ENCODE measurements around the gene UBE2F. TPM values are rescaled to one million over a fixed set of nuclear protein-coding genes. Genes with fewer than 3 reads are reported as not detected.

Gene UBE2F
- total and polyA plus RNA-seq, 2 of the 13 experiments (the other 11 are each of a cell fraction or from before 2014, with no cell fraction given), result 35.4 to 73.1 TPM

- ChIA-PET CTCF (ENCODE audit: low intra/inter-chr PET ratio, low total read pairs) (no interaction called here), POLR2A (interaction anchor here (0.8 kb wide), 1 partner anchor 15 kb away, joined by 3 read pairs; the partner anchor contains the start of gene SCLY)
- BruUV-seq (replicated peaks), result no TSS peak
These were observed 108.6 kb downstream of the UBE2F start for GRCh38 chr2:238075397-238075796.

More at GRCh38 chr2:238075397-238075796, 108.6 kb downstream of the UBE2F start:
- in situ Hi-C loops (cut with HindIII; ENCODE audit: extremely low pct_ligation_motif_present, low pct_unique_long_range_greater_than_20kb) (no loop called here), intact Hi-C loops (cut with micrococcal nuclease; ENCODE audit: unreplicated experiment) (no loop called here)
- DNase-seq (ENCODE audit: low spot score), result no peak
- Histone ChIP-seq H3K4me3 (replicated peaks in 1 of 3; ENCODE audit: insufficient read depth in 1 of 3, low read depth in 2 of 3, low read length in 3 of 3) (no peak overlapping the region), H3K4me2 (ENCODE audit: low read depth, low read length) (no peak overlapping the region), H3K4me1 (ENCODE audit: insufficient read depth, low read length) (peaks cover 43% of the 10 kb centered on the region), H3K79me2 (ENCODE audit: insufficient read depth, low read length) (peaks cover 8% of the 10 kb centered on the region), H3K27ac (ENCODE audit: extremely low read length, insufficient read depth, low read length) (no peak overlapping the region), H3K36me3 (replicated peaks in 1 of 2; ENCODE audit: control insufficient read depth in 1 of 2, insufficient read depth in 2 of 2, low read length in 2 of 2) (peaks cover 4 to 32% of the 10 kb centered on the region in 2 experiments; a peak in 4 of 5 replicates), H2AFZ (ENCODE audit: low read length) (no peak overlapping the region), H3K9ac (ENCODE audit: insufficient read depth, low read depth, low read length) (no peak overlapping the region), H4K20me1 (ENCODE audit: insufficient read depth, low read length) (no peaks in the 10 kb centered on the region), H3K27me3 (ENCODE audit: control insufficient read depth in 1 of 2, insufficient read depth in 2 of 2, low read length in 2 of 2) (no peaks in the 10 kb centered on the region), H3K9me3 (ENCODE audit: low read length) (peaks cover 4% of the 10 kb centered on the region; the same call in 1 of the 2 replicates)
- ATAC-seq, result no peak
- TF ChIP-seq ZBTB3 (CRISPR knock-in tag; IDR thresholded peaks at IDR 0.05; ENCODE audit: borderline replicate concordance, low read depth) (no peak), PCBP1 (IDR thresholded peaks at IDR 0.05; ENCODE audit: borderline replicate concordance, low read depth, low read length) (no peak), HNRNPH1 (optimal IDR thresholded peaks at IDR 0.05; ENCODE audit: low read depth, low read length) (no peak), FOXO4 (CRISPR knock-in tag; conservative IDR thresholded peaks at IDR 0.05) (no peak), GMEB2 (CRISPR knock-in tag; IDR thresholded peaks at IDR 0.05; ENCODE audit: low read depth) (no peak), ZNF891 (CRISPR knock-in tag; IDR thresholded peaks at IDR 0.05) (no peak), ZFP1 (CRISPR knock-in tag; IDR thresholded peaks at IDR 0.05) (no peak), SRF (IDR thresholded peaks at IDR 0.05; ENCODE audit: low read depth, low read length) (no peak), SMARCE1 (IDR thresholded peaks at IDR 0.05; ENCODE audit: borderline replicate concordance) (no peak), ZNF350 (CRISPR knock-in tag; IDR thresholded peaks at IDR 0.05; ENCODE audit: borderline replicate concordance, low read depth) (no peak), ZNF326 (CRISPR knock-in tag; IDR thresholded peaks at IDR 0.05; ENCODE audit: borderline replicate concordance) (no peak), ZNF7 (CRISPR knock-in tag; IDR thresholded peaks at IDR 0.05) (no peak), ZNF709 (CRISPR knock-in tag; IDR thresholded peaks at IDR 0.05) (no peak), HMGXB3 (CRISPR knock-in tag; IDR thresholded peaks at IDR 0.05; ENCODE audit: borderline replicate concordance) (no peak), PAWR (CRISPR knock-in tag; IDR thresholded peaks at IDR 0.05; ENCODE audit: borderline replicate concordance) (no peak), GMEB1 (CRISPR knock-in tag; IDR thresholded peaks at IDR 0.05; ENCODE audit: borderline replicate concordance) (no peak)
- FAIRE-seq, result no peak
